Left renal cortex interstitium (tissue), 4 donors: Measurements from ENCODE around the gene KANSL1. TPM values are rescaled to one million over a fixed set of nuclear protein-coding genes. Genes with fewer than 3 reads are reported as not detected.

Source experiments
- DNase-seq, 4 donors: peaks; one replicate each; pipeline ENCODE4 v3.0.0-alpha.2; 2013; ENCODE audit warnings: low read depth in 4 of 4, low spot score in 2 of 4, missing footprints in 1 of 4
- polyA plus RNA-seq, 4 donors: library from polyadenylated mRNA; unstranded; fragments of 120-200 nt; gene quantifications; one replicate each; pipeline ENCODE4 v1.2.1, GENCODE V29; 2013; ENCODE audit not compliant: insufficient read length in 4 of 4

Gene KANSL1
- polyA plus RNA-seq, 4 donors, result 50.6 to 111 (median 63.5) TPM

DNA sequence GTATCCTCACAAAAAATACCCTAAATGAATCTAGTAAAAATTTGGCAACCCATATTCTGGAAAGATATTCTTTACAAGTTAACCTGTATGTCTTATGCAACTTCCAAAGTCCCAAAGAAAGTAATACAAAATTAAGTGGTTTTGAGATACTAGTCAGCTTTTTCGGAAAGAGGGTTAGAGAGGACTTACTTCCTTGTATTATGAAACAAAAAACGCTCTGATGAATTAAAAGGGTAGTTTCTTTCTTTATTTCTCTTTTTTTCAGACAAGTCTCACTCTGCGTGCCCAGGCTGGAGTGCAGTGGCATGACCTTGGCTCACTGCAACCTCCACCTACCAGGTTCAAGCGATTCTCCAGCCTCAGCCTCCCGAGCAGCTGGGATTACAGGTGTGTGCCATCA, 51.6 kb downstream of the KANSL1 start:
- DNase-seq, result no peak

DNA sequence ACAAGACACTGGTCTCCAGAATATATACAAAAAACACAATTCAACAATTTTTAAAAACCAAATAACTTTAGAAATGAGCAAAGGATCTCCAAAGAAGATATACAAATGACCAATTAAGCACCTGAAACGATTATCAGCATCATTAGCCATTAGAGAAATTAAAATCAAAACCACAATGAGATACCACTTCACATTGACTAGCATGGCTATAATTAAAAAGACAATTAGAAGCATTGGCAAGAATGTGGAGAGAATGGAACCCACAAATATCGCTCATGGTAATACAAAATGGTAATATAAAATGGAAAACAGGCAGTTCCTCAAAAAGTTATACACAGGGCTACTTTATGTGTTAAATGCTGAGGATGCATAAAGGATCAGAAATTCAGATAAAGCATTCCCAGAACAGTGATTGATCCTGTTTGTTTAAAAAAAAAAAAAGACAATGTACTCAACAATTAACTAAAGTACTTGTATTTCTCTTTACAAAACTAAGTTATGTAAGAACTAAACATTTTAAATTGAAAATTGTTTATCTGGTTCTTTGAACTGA, 52.5 kb downstream of the KANSL1 start:
- DNase-seq, result no peak

- no peak for DNase-seq
Observed at GRCh38 chr17:46139432-46140210, 53.6 kb downstream of the KANSL1 start.

DNA sequence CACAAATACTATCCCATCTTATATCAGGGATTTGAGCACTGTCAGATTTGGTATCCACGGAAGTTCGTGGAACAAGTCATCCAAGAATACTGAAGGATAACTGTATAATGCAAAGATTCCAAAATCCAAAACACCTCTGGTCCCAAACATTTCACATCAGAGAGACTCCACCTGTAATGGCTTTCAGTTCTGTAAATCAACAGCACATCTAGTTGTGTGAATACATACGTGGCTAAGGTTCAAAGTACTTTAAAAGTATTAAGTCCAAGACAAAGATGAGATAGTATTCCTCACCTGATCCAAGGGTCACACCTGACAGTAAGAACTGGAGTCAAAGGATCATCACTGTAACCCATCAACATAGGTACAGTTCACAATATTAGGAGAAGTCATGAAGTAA, 54.8 kb downstream of the KANSL1 start:
- DNase-seq, result no peak

- DNase-seq, result no peak
Observed at GRCh38 chr17:46136820-46137219, 56.4 kb downstream of the KANSL1 start.

GRCh38 chr17:46135879-46136563, 57.2 kb downstream of the KANSL1 start:
- DNase-seq, result no peak

DNA sequence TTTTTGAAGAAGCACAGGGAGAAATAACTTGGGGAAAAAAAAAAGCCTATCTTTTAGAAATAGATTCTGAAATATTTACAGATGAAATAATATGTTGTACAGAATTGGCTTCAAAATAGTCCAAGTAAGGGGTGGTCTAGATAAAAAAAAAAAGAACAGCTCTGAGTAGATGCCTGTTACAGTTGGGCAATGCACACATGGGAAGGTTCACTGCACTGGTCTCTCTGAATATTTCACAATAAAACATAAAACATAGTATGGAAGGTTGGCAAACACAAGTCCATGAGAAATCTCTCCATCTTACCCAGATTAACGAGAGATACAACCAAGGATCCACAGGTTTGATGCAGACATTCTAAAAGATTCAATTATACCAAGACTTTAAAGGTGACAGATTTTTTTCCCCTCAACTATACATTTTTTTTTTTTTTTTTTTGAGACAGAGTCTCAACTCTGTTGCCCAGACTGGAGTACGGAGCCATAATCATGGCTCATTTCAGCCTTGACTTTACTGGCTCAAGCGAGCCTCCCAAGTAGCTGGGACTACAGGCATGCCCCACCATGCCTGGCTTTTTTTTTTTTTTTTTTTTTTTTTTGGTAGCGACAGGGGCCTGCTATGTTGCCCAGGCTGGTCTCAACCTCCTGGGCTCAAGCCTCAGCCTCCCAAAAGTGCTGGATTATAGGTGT, 58.0 kb downstream of the KANSL1 start:
- DNase-seq, result no peak

DNA sequence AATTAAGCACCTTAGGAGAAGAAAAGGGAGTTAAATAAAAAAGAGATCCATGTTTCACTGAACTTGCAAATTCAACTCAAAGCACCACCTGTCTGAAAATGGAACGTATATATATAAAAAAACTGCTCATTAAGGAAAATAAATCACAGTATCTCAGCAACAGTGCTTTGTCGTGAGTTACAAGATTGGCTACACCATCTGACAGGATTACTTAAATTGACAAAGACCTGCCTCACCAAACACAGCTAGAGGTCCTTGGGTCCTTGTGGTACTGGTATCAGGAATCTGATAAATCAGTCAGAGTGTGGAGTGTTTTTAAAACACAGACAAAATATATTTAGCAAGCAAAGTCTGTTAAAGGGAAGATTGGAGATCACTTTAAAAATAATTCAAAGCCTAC, 63.9 kb downstream of the KANSL1 start:
- DNase-seq, result no peak

GRCh38 chr17:46128453-46128852, 64.8 kb downstream of the KANSL1 start:
- DNase-seq, result no peak

DNA sequence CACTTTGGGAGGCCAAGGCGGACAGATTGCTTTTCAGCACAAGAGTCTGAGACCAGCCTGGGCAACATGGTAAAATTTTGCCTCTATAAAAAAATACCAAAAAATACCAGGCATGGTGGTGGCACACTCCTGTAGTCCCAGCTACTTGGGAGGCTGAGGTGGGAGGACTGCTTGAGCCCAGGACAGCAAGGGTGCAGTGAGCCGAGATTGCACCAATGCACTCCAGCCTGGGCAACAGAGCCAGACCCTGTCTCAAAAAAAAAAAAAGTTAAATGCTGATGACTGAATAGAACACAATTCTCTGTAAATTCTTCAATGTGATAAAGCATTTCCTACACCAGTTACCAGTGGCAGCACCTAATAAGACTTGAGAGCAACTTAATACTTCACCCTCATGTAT, 65.7 kb downstream of the KANSL1 start:
- no peak for DNase-seq

GRCh38 chr17:46126840-46127239, 66.4 kb downstream of the KANSL1 start:
- no peak for DNase-seq

- no peak for DNase-seq
Observed at GRCh38 chr17:46125831-46126230, 67.4 kb downstream of the KANSL1 start.

DNA sequence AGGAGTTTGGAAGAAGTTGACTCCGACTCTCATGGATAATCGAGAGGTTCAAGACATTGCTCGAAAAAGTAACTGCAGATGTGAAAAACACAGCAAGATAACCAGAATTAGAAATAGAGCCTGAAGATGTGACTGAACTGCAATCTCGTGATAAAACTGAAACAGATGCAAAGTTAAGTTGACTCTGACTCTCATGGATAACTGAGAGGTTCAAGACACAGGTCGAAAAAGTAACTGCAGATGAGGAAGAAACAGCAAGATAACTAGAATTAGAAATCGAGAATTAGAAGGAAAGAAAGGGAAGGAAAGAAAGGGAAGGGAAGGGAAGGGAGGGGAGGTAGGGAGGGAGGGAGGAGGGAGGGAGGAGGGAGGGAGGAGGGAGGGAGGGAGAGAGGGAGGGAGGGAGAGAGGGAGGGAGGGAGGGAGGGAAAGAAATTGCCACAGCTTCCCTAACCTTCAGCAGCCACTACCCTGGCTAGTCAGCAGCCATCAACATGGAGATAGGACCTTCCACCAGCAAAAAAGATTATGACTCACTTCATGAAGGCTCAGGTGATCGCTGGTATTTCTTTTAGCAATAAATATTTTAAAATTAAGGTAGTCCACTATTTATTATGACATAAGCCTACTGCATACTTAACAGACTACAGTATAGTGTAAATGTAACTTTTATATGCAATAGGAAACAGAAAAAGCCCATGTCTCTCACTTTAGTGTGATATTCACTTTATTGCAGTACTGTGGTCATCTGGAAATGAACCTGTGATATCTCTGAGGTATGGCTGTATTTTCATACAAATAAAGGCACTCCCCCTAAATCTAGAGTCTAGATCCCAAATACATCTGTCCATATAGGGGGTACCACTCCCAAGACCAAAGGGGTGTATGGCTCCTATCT, 68.3 kb downstream of the KANSL1 start:
- DNase-seq, result no peak

DNA sequence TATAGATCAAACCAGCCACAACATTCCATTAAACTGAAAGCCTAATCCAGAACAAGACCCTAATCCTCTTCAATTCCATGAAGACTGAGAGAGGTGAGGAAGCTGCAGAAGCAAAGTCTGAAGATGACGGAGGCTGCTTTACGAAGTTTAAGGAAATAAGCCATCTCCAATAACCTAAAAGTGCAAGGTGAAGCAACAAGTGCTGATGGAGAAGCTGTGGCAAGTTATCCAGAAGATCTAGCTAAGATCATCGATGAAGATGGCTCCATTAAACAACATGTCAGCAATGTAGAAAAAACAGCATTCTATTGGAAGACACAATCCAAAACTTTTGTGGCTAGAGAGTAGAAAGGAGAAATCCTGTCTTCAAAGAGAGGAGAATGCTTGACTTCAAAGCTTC, 69.6 kb downstream of the KANSL1 start:
- no peak for DNase-seq

DNA sequence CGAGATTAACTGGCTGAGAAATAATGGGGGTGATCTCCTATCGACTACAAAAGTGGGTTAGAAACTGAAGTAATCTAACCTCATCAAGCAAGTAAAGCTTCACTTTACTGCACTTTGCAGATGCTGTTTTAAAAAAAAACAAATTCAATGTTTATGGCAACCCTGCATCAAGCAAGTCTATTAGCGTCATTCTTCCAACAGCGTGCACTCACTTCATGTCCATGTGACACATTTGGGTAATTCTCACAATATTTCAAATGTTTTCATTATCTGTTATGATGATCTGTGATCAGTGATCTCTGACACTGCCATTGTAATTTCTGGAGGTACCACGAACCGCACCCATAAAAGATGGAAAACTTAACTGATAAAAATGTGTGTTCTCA, 70.8 kb downstream of the KANSL1 start:
- no peak for DNase-seq

- no peak for DNase-seq
Observed at GRCh38 chr17:46121841-46122485, 71.3 kb downstream of the KANSL1 start.

DNA sequence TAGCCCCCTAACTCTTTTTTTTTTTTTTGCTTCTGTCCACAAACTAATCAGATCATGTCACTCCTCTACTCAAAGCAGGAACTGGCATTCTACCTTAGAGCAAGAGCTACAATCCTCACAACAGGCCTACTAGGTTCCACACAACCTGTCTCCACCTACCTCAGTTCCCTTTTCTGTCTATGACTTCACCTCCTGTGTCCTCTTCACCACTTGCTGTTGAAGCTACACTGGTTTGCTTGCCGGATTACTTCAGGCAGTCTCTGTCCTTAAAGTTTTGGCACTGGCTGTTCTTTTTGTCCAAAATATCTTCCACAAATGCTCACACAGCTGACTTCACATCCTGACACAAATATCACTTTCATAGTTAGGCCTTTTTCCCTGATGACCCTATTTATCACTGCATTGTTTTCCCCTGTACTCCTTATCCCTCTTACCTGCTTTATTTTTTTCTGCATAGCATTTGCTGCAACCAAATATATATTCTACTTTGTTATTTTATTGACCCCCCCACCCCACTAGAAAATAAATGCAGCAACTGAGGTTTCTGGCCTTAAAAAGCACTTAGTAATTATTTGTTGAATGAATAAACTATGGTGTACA, 72.0 kb downstream of the KANSL1 start:
- no peak for DNase-seq

DNA sequence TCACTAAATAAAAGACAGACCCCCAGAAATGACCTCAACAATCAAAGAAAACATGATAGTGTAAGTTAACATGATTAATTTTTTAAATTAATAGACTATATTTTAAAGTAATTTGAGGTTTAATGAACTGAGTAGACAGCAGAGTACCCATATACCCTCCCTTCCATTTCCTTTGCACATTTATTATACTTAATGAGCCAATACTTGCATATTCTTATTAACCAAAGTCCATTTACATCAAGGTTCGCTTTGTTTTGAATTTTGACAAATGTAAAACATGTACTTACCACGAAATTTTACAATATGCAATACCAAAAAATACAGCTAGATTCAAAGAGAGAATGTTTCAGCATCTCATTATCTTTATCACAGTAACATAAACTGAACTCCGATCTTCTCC, 72.7 kb downstream of the KANSL1 start:
- DNase-seq, result no peak

- no peak for DNase-seq
Observed at GRCh38 chr17:46120078-46120477, 73.2 kb downstream of the KANSL1 start.

- DNase-seq, result no peak
Observed at GRCh38 chr17:46118964-46119363, 74.3 kb downstream of the KANSL1 start.
